GM21576 (cell line): Measurements from ENCODE around the gene HHAT.
"Not testable (repeated sequence)": the region's sequence is repeated elsewhere in the genome, so short reads cannot be mapped to it uniquely, and the experiment has no call there.

Source experiments
- ATAC-seq: cut with Tn5 transposase; IDR thresholded peaks from one replicate; pipeline ENCODE4 v1.9.1; 2021; ENCODE audit warnings: mild to moderate bottlenecking, moderate library complexity; ENCODE audit not compliant: unreplicated experiment

HHAT gene

GRCh38 chr1:210354305-210354704 is 25.6 kb downstream of the HHAT start:
- not testable (repeated sequence) for ATAC-seq

GRCh38 chr1:210358626-210359025 is 29.9 kb downstream of the HHAT start:
- no peak for ATAC-seq

GRCh38 chr1:210359255-210359654 is 30.6 kb downstream of the HHAT start:
- no peak for ATAC-seq

- ATAC-seq = no peak
Observed at GRCh38 chr1:210360852-210361477, 32.3 kb downstream of the HHAT start.

- no peak for ATAC-seq
Observed at GRCh38 chr1:210361665-210362064, 33.0 kb downstream of the HHAT start.

GRCh38 chr1:210362526-210362925 is 33.8 kb downstream of the HHAT start:
- no peak for ATAC-seq

- ATAC-seq = no peak
Observed at GRCh38 chr1:210363119-210363518, 34.4 kb downstream of the HHAT start.

- ATAC-seq = no peak
Observed at GRCh38 chr1:210364479-210364878, 35.8 kb downstream of the HHAT start.

GRCh38 chr1:210366767-210367166 is 38.1 kb downstream of the HHAT start:
- ATAC-seq = no peak

GRCh38 chr1:210367566-210367965 is 38.9 kb downstream of the HHAT start:
- ATAC-seq = no peak

- no peak for ATAC-seq
Observed at GRCh38 chr1:210369425-210369824, 40.7 kb downstream of the HHAT start.

GRCh38 chr1:210371916-210372315 is 43.2 kb downstream of the HHAT start:
- no peak for ATAC-seq

GRCh38 chr1:210372491-210372890 is 43.8 kb downstream of the HHAT start:
- no peak for ATAC-seq

GRCh38 chr1:210372931-210373627 is 44.4 kb downstream of the HHAT start:
- no peak for ATAC-seq

GRCh38 chr1:210373628-210373877 is 44.9 kb downstream of the HHAT start:
- peak; percentile 6 for ATAC-seq

GRCh38 chr1:210373878-210374599 is 45.3 kb downstream of the HHAT start:
- peak; percentile 90 for ATAC-seq

- ATAC-seq = no peak
Observed at GRCh38 chr1:210374600-210374953, 45.9 kb downstream of the HHAT start.

GRCh38 chr1:210376836-210377372 is 48.2 kb downstream of the HHAT start:
- no peak for ATAC-seq

GRCh38 chr1:210377731-210378333 is 49.1 kb downstream of the HHAT start:
- ATAC-seq = no peak

GRCh38 chr1:210378736-210379135 is 50.0 kb downstream of the HHAT start:
- ATAC-seq = no peak

- ATAC-seq = no peak
Observed at GRCh38 chr1:210381934-210382333, 53.2 kb downstream of the HHAT start.

- ATAC-seq = no peak
Observed at GRCh38 chr1:210384625-210385024, 55.9 kb downstream of the HHAT start.
